ENCODE results near the gene CEP112. TPM values are rescaled to one million over a fixed set of nuclear protein-coding genes. Genes with fewer than 3 reads are reported as not detected.

The CEP112 gene
- total and polyA plus RNA-seq, 10 of the 15 experiments (the other 5 are each of a cell fraction or from before 2014, with no cell fraction given), result 0.11 to 3.8 (median 0.32) TPM; not detected in 1

- TF ChIP-seq CEBPB (IDR thresholded peaks at IDR 0.05; ENCODE audit: borderline replicate concordance in 1 of 2, low read depth in 2 of 2, low read length in 2 of 2), result no peak
Observed at GRCh38 chr17:66207936-66208335, 16.0 kb upstream of the CEP112 start (continued).

DNA sequence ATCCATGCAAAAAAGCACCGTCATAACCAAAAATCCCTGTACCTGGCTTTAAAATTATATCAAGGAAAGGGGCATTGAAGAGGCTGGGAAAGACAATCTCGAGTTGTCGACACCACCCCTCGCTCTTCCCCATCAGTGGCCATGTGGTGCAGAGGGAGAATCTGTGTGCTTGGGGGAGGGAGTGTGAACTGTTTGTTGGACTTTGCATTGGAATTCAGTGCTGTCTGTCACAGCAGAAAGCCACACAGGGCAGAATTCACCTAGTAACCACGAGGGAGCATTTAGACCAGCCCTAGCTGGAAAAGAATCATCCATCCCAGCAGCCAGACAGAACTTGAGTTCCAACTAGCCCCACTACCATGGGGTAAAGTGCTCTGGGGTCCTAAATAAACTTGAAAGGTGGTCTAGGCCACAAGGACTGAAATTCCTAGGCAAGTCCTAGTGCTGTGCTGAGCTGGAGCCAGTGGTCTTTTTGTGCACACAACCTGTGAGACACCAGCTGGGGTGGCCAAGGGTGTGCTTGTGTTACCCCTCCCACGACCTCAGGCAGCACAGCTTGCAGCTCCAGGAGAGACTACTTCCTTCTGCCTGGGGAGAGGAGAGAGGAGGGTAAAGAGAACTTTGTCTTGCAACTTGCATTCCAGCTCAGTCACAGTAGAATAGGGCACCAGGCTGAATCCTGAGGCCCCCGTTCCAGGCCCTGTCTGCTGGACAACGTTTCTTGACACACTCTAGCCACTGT, 11.5 kb upstream of the CEP112 start:
- DNase-seq (ENCODE audit: low read depth, low spot score), result no peak
- no peak for ATAC-seq
- no peaks in the 10 kb centered on the region for H3K27me3 ChIP-seq (replicated peaks in 1 of 2; ENCODE audit: control insufficient read depth in 2 of 2, insufficient read depth in 2 of 2, low read length in 1 of 2)
- H3K9me3 ChIP-seq (replicated peaks; ENCODE audit: control insufficient read depth, insufficient read depth, low read length), result no peaks in the 10 kb centered on the region
- no peak for FAIRE-seq
- intact Hi-C loops (cut with micrococcal nuclease; ENCODE audit: unreplicated experiment), result loop anchor here (5.0 kb wide), 1 partner anchor 704 kb away; no protein-coding TSS in a partner anchor
- RAD21 ChIA-PET (ENCODE audit: unreplicated experiment), result no interaction called here
- H3K4me1 ChIP-seq (ENCODE audit: control insufficient read depth, insufficient read depth, low read length), result no peaks in the 10 kb centered on the region
- BruUV-seq (replicated peaks), result no TSS peak
- SMC1A ChIA-PET (ENCODE audit: uncharacterized antibody, unreplicated experiment), result no interaction called here
- H2AFZ ChIP-seq (ENCODE audit: control insufficient read depth, low read depth, low read length), result no peak overlapping the region
- H3K79me2 ChIP-seq (ENCODE audit: control insufficient read depth, insufficient read depth, low read length), result no peaks in the 10 kb centered on the region
- H3K4me2 ChIP-seq (ENCODE audit: control insufficient read depth, insufficient read depth), result no peak overlapping the region
- POLR2A ChIA-PET, result no interaction called here
- in situ Hi-C loops (cut with MboI), result no loop called here
- CTCF ChIA-PET, result interaction anchor here (0.5 kb wide), 1 partner anchor 709 kb away, joined by 4 read pairs; no protein-coding TSS in a partner anchor
- H4K20me1 ChIP-seq (ENCODE audit: control insufficient read depth, insufficient read depth), result no peaks in the 10 kb centered on the region
- H3K36me3 ChIP-seq (ENCODE audit: control insufficient read depth in 2 of 2, insufficient read depth in 2 of 2, low read length in 1 of 2), result no peaks in the 10 kb centered on the region
- no peak overlapping the region for H3K4me3 ChIP-seq
- no peak overlapping the region for H3K9ac ChIP-seq (ENCODE audit: control insufficient read depth, insufficient read depth, low read length)
- WGBS (ENCODE audit: insufficient coverage, insufficient replicate concordance, low lambda C conversion rate, missing lambda C conversion rate), result 39% methylated on average over 8 of the region's 8 CpGs
- H3K27ac ChIP-seq (ENCODE audit: control insufficient read depth, insufficient read depth), result no peak overlapping the region
- TF ChIP-seq POLR2A (IDR thresholded peaks at IDR 0.05; ENCODE audit: low read depth, low read length) (no peak), E2F8 (IDR thresholded peaks at IDR 0.05; ENCODE audit: low read depth, partially characterized antibody) (no peak), MTA3 (IDR thresholded peaks at IDR 0.05; ENCODE audit: borderline replicate concordance, low read length) (no peak), PML (IDR thresholded peaks at IDR 0.05; ENCODE audit: low read length) (no peak), FOXK2 (IDR thresholded peaks at IDR 0.05) (no peak), CEBPB (IDR thresholded peaks at IDR 0.05; ENCODE audit: borderline replicate concordance in 1 of 2, low read depth in 2 of 2, low read length in 2 of 2) (no peak), FOXM1 (IDR thresholded peaks at IDR 0.05; ENCODE audit: low read depth, low read length) (no peak), EZH2 (IDR thresholded peaks at IDR 0.05; ENCODE audit: borderline replicate concordance, control insufficient read depth, low read depth, low read length) (no peak), GATAD2B (conservative IDR thresholded peaks at IDR 0.05; ENCODE audit: low read depth) (no peak)
- TF ChIP-seq, protein P1, sequence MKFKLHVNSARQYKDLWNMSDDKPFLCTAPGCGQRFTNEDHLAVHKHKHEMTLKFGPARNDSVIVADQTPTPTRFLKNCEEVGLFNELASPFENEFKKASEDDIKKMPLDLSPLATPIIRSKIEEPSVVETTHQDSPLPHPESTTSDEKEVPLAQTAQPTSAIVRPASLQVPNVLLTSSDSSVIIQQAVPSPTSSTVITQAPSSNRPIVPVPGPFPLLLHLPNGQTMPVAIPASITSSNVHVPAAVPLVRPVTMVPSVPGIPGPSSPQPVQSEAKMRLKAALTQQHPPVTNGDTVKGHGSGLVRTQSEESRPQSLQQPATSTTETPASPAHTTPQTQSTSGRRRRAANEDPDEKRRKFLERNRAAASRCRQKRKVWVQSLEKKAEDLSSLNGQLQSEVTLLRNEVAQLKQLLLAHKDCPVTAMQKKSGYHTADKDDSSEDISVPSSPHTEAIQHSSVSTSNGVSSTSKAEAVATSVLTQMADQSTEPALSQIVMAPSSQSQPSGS (IDR thresholded peaks at IDR 0.05; ENCODE audit: low read length), result no peak
- TF ChIP-seq, protein P2, sequence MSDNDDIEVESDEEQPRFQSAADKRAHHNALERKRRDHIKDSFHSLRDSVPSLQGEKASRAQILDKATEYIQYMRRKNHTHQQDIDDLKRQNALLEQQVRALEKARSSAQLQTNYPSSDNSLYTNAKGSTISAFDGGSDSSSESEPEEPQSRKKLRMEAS (IDR thresholded peaks at IDR 0.05; ENCODE audit: low read depth, low read length), result no peak
- TF ChIP-seq, protein P3, sequence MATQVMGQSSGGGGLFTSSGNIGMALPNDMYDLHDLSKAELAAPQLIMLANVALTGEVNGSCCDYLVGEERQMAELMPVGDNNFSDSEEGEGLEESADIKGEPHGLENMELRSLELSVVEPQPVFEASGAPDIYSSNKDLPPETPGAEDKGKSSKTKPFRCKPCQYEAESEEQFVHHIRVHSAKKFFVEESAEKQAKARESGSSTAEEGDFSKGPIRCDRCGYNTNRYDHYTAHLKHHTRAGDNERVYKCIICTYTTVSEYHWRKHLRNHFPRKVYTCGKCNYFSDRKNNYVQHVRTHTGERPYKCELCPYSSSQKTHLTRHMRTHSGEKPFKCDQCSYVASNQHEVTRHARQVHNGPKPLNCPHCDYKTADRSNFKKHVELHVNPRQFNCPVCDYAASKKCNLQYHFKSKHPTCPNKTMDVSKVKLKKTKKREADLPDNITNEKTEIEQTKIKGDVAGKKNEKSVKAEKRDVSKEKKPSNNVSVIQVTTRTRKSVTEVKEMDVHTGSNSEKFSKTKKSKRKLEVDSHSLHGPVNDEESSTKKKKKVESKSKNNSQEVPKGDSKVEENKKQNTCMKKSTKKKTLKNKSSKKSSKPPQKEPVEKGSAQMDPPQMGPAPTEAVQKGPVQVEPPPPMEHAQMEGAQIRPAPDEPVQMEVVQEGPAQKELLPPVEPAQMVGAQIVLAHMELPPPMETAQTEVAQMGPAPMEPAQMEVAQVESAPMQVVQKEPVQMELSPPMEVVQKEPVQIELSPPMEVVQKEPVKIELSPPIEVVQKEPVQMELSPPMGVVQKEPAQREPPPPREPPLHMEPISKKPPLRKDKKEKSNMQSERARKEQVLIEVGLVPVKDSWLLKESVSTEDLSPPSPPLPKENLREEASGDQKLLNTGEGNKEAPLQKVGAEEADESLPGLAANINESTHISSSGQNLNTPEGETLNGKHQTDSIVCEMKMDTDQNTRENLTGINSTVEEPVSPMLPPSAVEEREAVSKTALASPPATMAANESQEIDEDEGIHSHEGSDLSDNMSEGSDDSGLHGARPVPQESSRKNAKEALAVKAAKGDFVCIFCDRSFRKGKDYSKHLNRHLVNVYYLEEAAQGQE (IDR thresholded peaks at IDR 0.05; ENCODE audit: low read depth, low read length), result no peak

Data from GM12878 (cell line).